CD4-positive, alpha-beta T cell treated with Interleukin-17A for 1 hour (primary cell): ENCODE results near the gene CHRNB4.
"Not testable (repeated sequence)": the region's sequence is repeated elsewhere in the genome, so short reads cannot be mapped to it uniquely, and the experiment has no call there.

Source experiments
- DNase-seq: peaks from one replicate; pipeline ENCODE4 v3.0.0-alpha.2; 2020

Gene CHRNB4, protein sequence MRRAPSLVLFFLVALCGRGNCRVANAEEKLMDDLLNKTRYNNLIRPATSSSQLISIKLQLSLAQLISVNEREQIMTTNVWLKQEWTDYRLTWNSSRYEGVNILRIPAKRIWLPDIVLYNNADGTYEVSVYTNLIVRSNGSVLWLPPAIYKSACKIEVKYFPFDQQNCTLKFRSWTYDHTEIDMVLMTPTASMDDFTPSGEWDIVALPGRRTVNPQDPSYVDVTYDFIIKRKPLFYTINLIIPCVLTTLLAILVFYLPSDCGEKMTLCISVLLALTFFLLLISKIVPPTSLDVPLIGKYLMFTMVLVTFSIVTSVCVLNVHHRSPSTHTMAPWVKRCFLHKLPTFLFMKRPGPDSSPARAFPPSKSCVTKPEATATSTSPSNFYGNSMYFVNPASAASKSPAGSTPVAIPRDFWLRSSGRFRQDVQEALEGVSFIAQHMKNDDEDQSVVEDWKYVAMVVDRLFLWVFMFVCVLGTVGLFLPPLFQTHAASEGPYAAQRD

DNA sequence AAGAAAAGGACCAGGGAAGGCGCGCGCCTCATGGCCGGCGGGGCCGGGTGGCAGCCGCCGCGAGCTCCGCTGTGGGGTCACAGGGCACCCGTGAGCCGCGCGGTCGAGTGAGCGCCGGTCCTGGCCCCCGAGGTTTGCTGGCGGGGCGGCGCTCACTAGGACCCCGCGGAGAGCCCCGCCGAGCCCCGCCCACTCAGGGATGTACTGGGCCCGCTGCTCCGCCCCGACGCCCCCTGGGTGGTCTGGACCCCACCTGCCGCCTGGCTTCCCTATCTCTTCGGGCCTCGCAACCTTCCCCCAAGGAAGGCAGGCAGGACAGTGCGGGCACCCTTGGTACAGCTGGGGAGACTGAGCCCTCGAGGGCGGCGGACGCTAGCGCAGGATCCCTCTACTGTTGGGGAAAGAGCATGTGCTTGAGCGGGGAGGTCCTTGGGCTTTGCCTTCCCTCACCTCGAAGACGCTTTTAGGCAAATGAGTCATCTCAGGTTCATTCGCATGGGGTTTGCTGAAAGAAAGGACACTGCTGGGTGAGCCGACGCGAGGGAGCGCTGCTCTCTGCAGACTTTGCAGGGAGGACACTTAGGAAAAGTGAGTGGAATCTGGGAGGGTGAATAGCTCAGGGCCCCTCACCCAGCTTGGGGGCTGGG, at the start of gene CHRNB4:
CHRNB4 (minus strand) TSS at position 109 of the 647 bp plus-strand sequence; CDS start at position 32, 77 bp downstream.
- no peak for DNase-seq

DNA sequence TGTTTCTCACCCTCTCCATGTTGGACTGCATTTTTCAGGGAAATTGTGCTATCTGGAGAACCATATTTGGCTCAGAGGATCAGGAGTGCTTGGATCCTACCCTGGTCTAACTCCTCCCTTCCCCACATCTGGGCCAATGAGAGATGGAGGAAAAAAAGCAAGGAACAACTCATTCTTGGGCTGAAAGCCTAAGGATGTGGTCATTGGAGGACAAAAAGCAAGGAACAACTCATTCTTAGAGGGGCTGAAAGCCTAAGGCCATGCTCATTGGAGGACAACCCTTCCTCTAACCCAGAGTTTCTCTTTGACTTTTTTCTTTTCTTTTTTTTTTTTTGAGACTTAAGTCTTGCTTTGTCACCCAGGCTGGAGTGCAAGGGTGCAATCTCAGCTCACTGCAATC, 48.6 kb upstream of the CHRNB4 start:
- DNase-seq, result no peak

DNA sequence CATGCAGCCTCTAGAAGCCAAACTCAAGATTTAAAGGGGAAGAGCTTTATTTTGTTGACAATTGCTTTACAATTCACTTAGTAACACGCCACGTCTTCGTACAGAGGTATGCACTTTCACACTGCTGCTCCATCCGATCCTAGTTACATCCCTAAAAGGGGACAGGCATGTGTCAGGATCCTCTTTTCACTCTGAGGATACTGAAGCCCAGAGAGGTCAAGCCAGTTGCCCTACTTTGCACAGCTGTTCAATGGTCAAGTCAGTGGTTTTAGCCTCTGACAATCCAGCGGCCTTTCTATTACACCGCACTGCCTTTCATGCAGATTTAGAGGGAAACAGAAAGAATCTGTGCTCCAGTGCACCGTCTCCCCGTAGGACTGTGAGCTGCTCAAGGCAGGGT, 44.9 kb upstream of the CHRNB4 start:
- no peak for DNase-seq

DNA sequence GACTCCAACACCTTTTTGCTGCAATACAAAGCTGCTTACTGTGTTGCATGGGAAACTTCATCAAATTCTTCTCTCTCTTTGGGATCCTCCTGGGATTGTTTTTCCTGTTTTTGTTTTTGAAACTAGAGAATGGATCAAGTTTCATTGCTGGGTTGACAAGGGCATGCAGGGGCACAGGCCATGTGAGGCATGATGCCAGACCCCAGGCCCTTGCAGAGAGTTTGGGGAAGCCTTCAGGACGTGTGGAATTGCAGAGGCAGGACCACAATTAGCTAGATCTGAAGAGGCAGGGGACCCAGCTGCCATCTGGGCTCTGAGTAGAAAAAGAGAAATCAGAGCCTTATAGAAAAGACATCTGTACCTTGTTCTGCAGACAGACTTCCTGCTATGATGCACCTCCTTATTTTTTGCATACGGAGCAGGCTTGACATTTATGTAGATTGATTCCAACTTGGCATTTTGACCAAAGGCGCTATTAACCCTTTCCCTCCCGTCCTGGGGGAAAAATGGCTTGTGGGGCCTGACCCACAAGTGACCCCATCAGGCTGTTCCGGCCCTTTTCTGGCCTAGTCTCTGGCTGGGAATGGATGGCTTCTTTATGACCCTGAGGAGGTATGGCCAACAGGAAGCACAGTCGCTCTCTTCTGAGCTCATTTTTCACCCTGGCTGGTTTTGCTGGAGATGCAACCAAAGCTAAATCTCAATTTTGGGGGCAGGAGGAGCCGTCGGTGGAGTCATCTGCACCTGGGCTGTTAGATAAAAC, 44.3 kb upstream of the CHRNB4 start:
- no peak for DNase-seq

DNA sequence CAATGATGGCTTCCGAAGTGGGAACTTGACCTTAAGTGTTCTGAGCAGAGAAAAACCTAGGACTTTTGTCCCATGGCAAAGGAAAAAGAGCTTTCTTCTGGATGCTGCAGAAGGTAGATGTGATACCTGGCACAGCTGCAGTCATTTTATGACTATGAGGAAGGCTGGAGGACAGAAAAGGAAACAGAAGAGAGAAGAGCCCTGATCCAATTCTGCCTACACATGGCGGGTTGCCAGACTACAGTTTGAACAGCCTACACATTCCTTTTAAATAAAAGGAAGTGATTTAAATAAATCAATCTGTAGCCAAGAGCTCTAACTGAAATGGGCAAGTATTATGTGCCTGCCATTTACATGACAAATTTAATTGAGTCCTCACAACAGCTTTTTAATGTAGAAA, 43.6 kb upstream of the CHRNB4 start:
- no peak for DNase-seq

DNA sequence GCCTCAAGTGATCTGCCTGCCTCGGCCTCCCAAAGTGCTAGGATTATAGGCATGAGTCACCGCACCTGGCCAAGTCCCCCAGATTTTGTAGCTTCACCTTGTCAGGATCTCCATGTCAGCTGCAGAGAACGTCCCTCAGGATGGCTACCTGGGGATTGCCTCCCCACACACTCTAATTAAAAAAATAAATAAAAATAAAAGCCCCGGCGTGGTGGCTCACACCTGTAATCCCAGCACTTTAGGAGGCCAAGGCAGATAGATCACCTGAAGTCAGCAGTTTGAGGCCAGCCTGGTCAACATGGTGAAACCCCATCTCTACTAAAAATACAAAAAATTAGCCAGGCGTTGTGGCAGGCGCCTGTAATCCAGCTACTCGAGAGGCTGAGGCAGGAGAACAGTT, 42.6 kb upstream of the CHRNB4 start:
- DNase-seq, result not testable (repeated sequence)

DNA sequence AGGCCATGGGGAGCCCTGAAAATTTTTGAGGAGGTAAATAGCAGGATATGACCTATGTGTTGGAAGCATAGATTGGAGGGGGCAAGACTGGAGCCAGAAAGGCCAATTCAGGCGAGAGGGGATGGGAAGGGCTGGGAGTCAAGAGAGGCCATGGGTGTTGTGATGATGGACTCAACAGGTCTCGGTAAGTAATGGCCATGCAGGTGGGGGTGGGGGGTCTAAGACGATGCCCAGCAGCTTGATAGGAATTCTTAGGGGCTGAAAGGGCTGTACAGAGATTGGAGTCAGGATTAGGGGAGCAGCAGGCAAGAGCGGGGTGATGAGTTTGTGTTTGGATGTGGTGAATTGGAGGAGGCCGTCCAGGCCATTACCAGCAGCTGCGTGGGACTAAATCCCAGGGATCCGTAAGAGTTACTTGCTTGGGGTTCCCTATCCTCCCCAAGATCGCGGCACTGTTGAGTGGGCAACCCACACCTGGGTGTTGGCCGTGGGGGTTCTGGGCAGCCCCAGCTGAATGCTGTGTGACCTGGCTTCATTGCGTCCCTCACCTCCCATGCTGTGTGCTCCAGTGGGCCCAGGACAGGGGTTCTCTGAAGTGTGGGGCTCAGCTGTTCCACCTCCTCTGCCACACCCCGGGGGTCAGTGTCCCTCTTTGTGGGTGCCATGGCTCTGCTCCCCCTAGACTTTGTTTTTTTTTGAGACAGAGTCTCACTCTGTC, 41.8 kb upstream of the CHRNB4 start:
- DNase-seq, result no peak

DNA sequence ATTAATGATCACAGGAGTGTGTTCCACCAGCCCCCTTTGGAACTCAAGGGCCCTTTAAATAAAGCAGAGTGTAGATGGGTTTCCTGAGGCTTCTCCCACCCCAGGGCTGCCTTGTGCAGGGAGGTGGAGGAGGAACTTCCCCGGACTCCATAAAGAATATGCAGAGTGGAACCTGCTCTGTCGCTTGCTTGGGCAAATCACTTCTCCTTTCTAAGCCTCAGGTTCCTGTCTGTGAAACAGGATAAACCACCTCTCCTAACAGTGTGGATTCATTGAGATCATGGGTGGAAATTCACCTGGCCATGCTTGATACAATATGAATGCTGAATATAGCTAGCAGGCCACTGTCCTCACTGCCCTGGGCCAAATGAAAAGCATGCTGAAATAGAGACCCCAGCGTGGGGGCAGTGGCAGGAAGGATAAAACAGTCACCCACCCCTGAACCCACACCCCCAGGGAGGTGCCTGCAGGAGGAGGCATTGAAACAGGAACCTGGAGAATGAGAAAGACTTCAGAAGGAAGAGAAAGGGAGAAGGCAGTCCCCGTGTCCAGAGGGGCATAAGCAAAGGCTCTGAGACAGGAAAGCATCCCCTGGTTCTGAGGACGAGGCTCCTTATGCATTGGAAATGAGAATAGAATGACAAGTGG, 41.1 kb upstream of the CHRNB4 start:
- DNase-seq, result no peak

DNA sequence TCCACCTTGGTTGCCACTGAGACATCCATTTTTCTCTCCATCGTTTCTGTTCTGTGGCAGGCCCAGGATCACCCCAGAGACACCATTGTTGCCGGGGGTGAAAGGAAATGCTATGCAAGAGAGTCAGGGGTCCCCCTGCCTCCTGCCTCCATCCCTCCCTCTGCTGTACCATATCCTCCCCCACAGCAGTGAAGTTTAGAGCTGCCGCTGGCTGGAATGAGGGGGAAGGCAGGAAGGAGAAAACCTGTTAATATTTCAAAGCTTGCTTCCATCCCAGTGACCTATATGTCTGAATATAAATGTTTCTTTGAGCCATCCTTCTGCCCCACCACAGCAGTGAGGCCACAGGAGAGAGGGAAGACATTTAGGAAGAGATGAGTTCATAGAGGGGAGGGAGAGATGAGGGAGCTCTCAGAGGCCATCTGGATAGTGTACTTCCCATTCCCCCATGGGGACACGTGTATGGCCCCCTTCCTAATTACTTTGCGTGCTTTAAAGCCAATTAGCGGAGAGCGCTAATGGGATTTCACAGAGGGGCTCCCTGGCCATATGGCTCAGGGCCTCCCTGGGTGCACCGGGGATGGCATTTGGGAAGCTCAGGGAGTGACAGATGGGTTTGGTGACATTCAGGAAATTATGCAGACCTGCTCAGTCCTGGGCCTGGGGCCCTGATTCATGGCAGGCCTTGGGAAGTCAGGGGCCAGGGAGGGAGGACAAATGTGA, 40.4 kb upstream of the CHRNB4 start:
- DNase-seq, result no peak

DNA sequence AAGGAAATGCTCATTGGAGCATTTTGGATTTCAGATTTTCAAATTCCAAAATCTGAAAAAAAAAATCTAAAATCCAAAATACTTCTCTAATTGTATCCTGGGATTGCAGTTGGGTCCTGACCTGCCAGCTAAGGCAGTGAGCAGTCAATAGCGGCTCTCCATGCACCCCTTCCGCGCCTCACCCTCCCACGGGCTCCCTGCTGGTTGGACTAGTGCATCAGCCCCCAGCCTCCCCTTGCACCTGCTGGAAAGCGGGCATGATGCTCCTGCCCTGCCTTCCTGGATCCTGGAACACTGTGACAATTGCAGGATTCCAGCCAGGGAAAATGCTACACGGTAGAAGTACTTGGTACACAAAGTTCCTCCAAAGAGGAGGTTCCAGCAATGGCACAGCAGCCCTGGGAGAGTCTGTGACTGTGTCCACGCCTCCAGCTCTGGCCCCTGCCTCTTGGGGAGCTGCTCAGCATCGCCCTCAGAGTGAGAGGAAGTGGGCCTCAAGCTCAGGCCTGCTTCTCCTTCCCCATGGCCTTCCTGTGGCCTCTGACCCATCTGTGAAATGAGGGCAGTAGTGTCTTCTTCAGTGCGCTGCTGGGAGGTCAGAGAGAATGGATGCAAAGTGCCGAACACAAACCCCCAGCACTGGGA, 39.5 kb upstream of the CHRNB4 start:
- DNase-seq, result no peak

DNA sequence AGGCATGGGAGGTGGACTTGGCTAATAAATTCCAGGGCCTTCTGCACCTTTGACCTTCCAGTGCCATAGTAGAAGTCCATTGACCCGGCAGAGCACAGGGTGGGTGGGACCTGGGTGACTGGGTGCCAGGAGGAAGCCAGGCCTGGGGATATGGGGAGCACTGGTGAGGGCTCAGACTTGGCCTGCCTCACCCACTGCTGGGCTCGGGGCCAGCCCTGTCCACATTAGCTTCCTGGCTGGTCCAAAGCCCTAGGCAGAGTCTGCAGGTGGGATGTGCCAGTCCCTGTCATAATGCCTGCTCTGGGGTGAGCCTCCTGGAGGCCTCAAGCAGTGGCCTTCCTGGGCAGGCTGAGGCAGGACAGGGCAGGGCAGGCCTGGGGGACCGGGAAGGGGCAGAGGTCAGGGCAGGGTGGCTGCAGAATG, 38.1 kb upstream of the CHRNB4 start:
- DNase-seq, result no peak

DNA sequence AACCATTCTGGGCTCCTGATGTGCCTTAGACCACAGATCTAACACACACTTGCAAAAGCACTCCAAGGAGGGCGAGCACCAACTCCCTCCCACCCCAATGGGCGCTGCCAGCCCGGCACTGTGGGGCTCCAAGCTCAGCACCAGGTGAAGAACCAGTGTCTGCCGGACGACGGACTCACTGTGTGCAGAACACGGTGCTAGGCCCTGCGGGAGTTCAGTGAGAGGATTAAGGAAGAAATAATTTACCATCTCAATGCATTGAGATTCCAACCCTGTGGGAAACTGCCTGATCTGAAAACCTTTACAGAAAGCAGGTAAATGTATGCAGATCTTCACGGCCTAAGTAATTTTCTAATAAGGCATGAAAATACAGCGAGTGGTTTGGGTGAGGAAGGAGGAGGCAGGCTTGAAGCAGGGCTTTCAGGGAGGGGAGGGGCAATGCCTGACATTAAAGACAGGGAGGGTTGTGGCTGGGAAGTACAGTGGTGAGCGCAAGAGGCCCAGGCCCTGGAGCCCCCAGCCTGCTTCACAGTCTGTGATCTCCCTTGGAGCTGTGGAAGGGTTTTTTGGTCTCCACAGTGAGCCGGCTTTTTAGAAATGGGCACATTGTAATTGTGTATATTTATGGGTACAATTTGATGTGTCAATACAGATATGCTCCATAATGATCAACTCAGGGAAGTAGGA, 35.6 kb upstream of the CHRNB4 start:
- DNase-seq, result no peak

DNA sequence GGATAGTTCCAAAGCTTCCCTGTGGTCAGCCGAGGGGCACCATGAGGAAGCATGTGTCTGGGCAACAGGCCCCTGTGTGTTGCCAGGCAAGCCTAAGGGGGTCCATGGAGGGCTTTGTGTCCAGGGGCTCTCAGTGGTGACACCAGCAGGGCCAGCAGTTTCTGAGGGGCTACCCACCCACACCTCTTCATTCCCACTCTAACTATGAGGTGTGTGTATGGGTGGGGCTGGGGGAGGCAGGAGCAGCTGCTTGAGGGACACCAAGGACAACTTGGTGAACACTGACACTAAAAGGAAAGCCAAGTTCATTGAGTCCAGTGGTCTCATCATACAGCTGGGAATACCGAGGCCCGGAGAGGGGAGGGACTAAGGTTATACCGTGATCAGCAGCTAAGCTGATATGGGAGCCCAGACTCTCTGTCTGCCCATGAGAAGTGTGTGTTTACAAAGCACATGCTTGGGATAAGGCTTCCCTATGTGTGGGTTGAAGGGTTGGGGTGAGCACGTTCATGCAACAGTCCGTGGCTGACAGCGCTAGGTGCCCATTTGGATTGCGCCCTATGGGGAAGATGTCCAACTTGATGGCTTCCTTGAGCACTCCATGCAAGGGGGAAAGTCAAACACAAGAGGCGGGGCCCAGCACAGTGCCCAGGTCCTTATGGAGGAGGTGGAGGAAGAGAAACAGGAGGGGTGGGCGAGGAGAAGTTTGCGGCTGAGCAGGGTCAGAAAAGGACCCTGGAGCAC, 34.8 kb upstream of the CHRNB4 start:
- no peak for DNase-seq

DNA sequence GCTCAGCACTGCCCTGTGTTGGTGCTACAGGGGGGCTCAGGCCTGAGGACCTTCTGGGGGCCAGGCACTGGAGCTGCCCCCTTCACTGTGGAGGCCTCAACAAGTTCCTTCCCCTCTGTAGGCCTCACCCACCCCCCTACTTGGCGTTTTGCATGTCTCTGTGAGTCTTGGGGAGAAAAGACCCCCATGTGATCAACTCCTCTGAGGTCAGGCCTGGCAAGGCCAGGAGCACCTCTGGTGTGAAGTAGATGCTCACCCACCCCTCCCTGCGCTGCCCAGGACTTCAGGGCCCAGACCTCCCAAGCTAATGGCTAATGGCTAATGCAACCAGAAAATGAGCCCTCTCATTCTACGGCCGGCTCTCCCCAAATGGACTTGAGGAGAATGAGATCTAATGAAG, 34.2 kb upstream of the CHRNB4 start:
- no peak for DNase-seq

DNA sequence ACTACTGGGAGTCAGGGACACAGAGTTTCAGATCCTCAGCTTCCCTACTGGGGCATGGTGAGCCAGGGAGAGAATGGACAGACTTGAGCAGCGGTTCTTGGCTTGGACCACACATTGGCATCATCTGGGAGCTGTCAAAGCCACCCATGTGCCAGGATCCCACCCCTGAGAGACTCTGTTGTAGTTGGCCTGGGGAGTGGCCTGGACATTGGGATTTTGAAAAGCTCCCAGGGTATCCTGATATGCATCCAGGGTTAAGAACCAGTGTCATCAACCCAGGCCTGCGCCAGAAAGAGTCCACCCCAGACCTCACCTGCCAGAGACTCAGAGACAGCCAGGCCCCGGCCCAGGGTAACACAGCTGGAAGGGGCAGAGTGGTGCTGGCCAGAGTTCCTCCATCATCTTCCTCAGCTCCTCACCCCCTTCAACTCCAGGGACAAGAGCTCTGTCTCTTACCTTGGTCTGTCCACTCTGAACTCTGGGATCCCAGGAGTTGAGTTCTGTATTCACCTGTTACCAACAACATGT, 33.0 kb upstream of the CHRNB4 start:
- no peak for DNase-seq

DNA sequence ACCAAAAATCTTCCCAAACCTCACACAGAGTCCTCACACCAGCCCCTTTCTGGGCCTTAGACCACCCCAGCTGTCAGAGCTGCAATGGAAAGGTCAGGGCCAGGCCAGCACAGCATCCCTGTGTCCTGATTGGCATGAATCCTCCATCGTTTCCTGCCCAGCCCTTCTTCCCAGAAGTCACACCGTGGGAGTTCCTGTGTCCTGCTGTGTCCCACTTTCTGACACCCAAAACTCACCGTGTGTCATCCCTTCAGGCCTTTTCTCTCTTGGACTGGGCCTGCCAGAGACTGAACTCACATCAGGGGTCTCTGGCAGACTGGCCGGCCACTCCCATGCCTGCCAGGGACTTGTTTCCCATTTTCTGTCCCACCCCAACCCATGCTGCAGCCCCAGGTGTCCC, 32.5 kb upstream of the CHRNB4 start:
- DNase-seq, result no peak

DNA sequence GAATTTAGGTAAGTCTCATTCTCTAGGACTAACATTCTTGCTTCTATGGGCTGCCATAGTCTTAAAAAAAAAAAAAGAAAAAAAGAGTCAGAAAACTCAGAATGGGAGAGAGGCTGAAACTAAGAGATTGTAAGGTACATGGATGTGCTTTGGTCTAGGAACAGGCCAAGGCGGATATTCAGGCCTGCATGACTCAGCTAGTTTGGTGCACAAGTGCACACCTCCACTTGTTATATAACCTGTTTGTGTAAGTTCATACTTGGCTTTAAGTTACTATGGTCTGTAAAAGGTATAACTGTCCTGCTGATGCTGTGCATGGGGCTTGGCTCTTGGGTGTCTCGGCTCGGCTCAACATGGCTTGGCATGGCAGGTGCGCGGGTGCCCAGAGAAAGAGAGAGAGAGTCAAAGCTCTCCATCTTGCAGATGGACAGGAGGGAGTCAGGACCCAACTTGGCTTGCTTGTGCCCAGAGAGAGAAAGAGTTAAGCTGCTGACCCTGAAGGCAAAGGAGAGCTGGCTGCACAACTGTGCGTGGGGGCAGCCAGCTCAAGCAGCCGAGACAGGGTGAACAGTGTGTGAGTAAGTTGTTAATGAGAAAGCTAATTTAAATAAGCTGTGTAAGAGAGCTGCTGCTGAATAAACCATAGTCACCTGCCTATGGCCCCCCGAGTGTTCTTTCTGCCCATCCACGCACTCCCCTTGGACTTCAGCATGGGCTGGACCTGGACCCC, 31.4 kb upstream of the CHRNB4 start:
- no peak for DNase-seq

DNA sequence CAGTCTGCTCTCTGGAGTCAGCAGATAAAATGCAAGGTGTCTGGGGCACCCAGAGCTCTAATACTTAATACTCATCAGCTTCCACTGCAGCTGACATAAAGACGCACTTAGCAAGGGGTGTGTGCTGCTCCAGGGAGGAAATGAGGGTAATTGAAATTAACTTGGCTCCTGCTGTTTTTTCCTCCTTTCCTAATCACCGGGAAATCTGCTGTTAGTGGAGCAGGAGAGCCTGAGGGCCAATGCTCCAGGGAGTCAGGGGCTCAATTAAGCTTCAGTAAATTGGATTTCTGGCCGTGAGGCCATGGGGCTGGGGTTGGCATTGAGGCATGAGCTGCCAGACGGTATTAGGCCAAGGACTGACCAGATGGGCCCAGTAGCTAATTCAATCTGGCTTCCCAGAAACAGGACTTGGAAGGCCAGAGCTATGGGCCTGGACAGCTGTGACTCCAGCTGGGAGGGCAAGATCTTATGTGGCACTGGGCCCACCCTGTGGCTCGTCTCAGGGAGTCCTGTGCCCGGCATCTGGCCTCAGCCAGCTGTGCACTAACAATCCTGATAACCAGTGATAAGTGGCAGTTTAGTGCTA, 30.7 kb upstream of the CHRNB4 start:
- no peak for DNase-seq
